GM12878 (cell line): Measurements from ENCODE around the gene SMAD5. TPM values are rescaled to one million over a fixed set of nuclear protein-coding genes. Genes with fewer than 3 reads are reported as not detected.

Experiments
- ATAC-seq: fragments of 200-7000 bp; cut with Tn5 transposase; 3 replicates; pipeline ENCODE4 v1.9.1; 2020; ENCODE audit warnings: mild to moderate bottlenecking, moderate library complexity
- BruUV-seq: library from RNA; stranded (reverse); fragments of 400-500 nt; replicated peaks from 2 replicates; lab custom pipeline; 2021; lab: Mats Ljungman, UMichigan
- CTCF ChIA-PET: fragments of 300-600 bp; sonication (Branson Sonifier 250); formaldehyde crosslinking; extraction: SDS; loops from one replicate; lab custom pipeline; 2021; ENCODE audit warnings: inconsistent platforms; lab: Yijun Ruan, JAX
- POLR2A ChIA-PET: fragments of 350-600 bp; formaldehyde crosslinking; extraction: SDS; loops from one replicate; lab custom pipeline; 2021; ENCODE audit warnings: inconsistent platforms; lab: Charles Lee
- RAD21 ChIA-PET: fragments of 300-600 bp; sonication (Branson Sonifier 250); formaldehyde crosslinking; loops from one replicate; lab custom pipeline; 2023; ENCODE audit warnings: antibody characterized with exemption; ENCODE audit not compliant: unreplicated experiment; lab: Charles Lee
- SMC1A ChIA-PET: fragments of 300-600 bp; sonication (Branson Sonifier 250); formaldehyde crosslinking; loops from one replicate; lab custom pipeline; 2023; ENCODE audit not compliant: unreplicated experiment, uncharacterized antibody; lab: Charles Lee
- DNase-seq: peaks from one replicate; pipeline ENCODE4 v3.0.0-alpha.2; 2011; ENCODE audit warnings: low read depth, low spot score
- FAIRE-seq: peaks from 3 replicates; lab custom pipeline; 2011; peaks lifted over from hg19 to GRCh38; lab: Jason Lieb, UNC
- H2AFZ ChIP-seq: 2 replicates; pipeline ENCODE4 v1.6.0; 2011; ENCODE audit warnings: low read depth, low read length, control low read depth; ENCODE audit not compliant: control insufficient read depth
- H3K27ac ChIP-seq: 2 replicates; pipeline ENCODE4 v1.5.1; 2011; ENCODE audit warnings: control low read depth; ENCODE audit not compliant: control insufficient read depth, insufficient read depth
- H3K27me3 ChIP-seq, 2 experiments: replicated peaks in 1 of 2; 2 replicates each; pipeline versions ENCODE4 v1.6.0 to v1.6.1; 2011; ENCODE audit warnings: low read length in 1 of 2; ENCODE audit not compliant: control insufficient read depth in 2 of 2, insufficient read depth in 2 of 2
- H3K36me3 ChIP-seq, 2 experiments: 2 replicates each; pipeline ENCODE4 v1.5.1; 2011; ENCODE audit warnings: low read length in 1 of 2; ENCODE audit not compliant: control insufficient read depth in 2 of 2, insufficient read depth in 2 of 2
- H3K4me1 ChIP-seq: 2 replicates; pipeline ENCODE4 v1.6.1; 2011; ENCODE audit warnings: mild to moderate bottlenecking, low read length, moderate library complexity, mixed read lengths; ENCODE audit not compliant: control insufficient read depth, insufficient read depth
- H3K4me2 ChIP-seq: 2 replicates; pipeline ENCODE4 v1.6.0; 2011; ENCODE audit warnings: control low read depth; ENCODE audit not compliant: control insufficient read depth, insufficient read depth
- H3K4me3 ChIP-seq: fragments of 200-600 bp; sonication (generic); 2 replicates; pipeline ENCODE4 v1.5.1; 2016
- H3K79me2 ChIP-seq: 2 replicates; pipeline ENCODE4 v1.6.0; 2011; ENCODE audit warnings: low read length; ENCODE audit not compliant: control insufficient read depth, insufficient read depth
- H3K9ac ChIP-seq: 2 replicates; pipeline ENCODE4 v1.8.0; 2011; ENCODE audit warnings: low read length, control low read depth, mixed read lengths; ENCODE audit not compliant: control insufficient read depth, insufficient read depth
- H3K9me3 ChIP-seq: replicated peaks from 3 replicates; pipeline ENCODE4 v1.5.1; 2011; ENCODE audit warnings: mild to moderate bottlenecking, low read length; ENCODE audit not compliant: control insufficient read depth, insufficient read depth
- H4K20me1 ChIP-seq: 2 replicates; pipeline ENCODE4 v1.6.0; 2011; ENCODE audit not compliant: control insufficient read depth, insufficient read depth
- BHLHE40 ChIP-seq, 2 experiments: fragments of 450-650 bp in 1 of 2; IDR thresholded peaks; 2 replicates each; pipeline ENCODE4 v1.6.1; 2011 to 2017; ENCODE audit warnings: low read depth in 2 of 2, borderline replicate concordance in 1 of 2, improper control_type of control experiment in 1 of 2, low read length in 1 of 2, mild to moderate bottlenecking in 1 of 2
- EGR1 ChIP-seq, 2 experiments: IDR thresholded peaks; 1 replicate in 1 of 2; 2 replicates in 1 of 2; pipeline ENCODE4 v1.6.1; 2011 to 2012; ENCODE audit warnings: low read depth in 2 of 2, low read length in 2 of 2, borderline replicate concordance in 1 of 2, mild to moderate bottlenecking in 1 of 2, moderate library complexity in 1 of 2
- IKZF1 ChIP-seq: fragments of 450-650 bp; conservative IDR thresholded peaks from 2 replicates; pipeline ENCODE4 v1.6.1; 2017; ENCODE audit warnings: antibody characterized with exemption, mild to moderate bottlenecking
- MYC ChIP-seq: IDR thresholded peaks from 2 replicates; pipeline ENCODE4 v1.6.1; 2011; ENCODE audit warnings: mild to moderate bottlenecking, low read length, moderate library complexity, inconsistent platforms; ENCODE audit not compliant: insufficient read depth, insufficient replicate concordance, insufficient read length, severe bottlenecking
- NR2F1 ChIP-seq: fragments of 450-650 bp; conservative IDR thresholded peaks from 2 replicates; pipeline ENCODE4 v1.6.1; 2017; ENCODE audit warnings: mild to moderate bottlenecking
- WRNIP1 ChIP-seq: IDR thresholded peaks from 2 replicates; pipeline ENCODE4 v1.6.1; 2011; ENCODE audit warnings: low read depth, low read length, improper control_type of control experiment, borderline replicate concordance
- WGBS: methylation state at CpG from one replicate; pipeline ENCODE4 v1.1.6; 2016; ENCODE audit warnings: low lambda C conversion rate; ENCODE audit not compliant: insufficient replicate concordance, insufficient coverage; ENCODE audit errors: missing lambda C conversion rate; 5-methylcytosine and 5-hydroxymethylcytosine counted together
- in situ Hi-C: fragments of 300-500 bp; cut with MboI; formaldehyde crosslinking; loops from 9 replicates; pipeline ENCODE4 v1.14.3; 2018; ENCODE audit warnings: mixed read lengths
- intact Hi-C: fragments of 100-400 bp; cut with micrococcal nuclease; formaldehyde crosslinking; loops from one replicate; pipeline ENCODE4 v1.14.2; 2022; ENCODE audit not compliant: unreplicated experiment
- polyA plus RNA-seq, 11 experiments: library from polyadenylated mRNA; depleted of rRNA in 4 of 11; unstranded in 6 of 11; stranded (reverse) in 5 of 11; fragments of >200 nt; fragmentation: Nextera tagmentation in 4 of 11; fragmentation: Illumina TruSeq in 1 of 11; extraction: Ambion mirVana in 4 of 11; extraction: Trizol in 1 of 11; gene quantifications; 1 replicate in 1 of 11; 2 replicates in 10 of 11; pipeline versions ENCODE4 v1.2.1 to v1.2.3, GENCODE V29; 2011 to 2016; ENCODE audit warnings: inconsistent platforms in 2 of 11, missing spikeins in 2 of 11, low read depth in 1 of 11
- total RNA-seq, 4 experiments: library from RNA; depleted of rRNA in 3 of 4; stranded (reverse); fragments of >200 nt in 3 of 4; fragmentation: Illumina TruSeq in 1 of 4; extraction: Trizol in 1 of 4; gene quantifications; 2 replicates each; pipeline versions ENCODE4 v1.2.1 to v1.2.3, GENCODE V29; 2013 to 2021
- TF ChIP-seq, protein P1 (sequence below): fragments of 450-650 bp; formaldehyde crosslinking; IDR thresholded peaks from 2 replicates; pipeline ENCODE4 v1.4.0; 2020; ENCODE audit warnings: mild to moderate bottlenecking, moderate library complexity
- TF ChIP-seq, protein P2 (sequence below): IDR thresholded peaks from 2 replicates; pipeline ENCODE4 v1.6.1; 2012; ENCODE audit warnings: low read length, inconsistent platforms
- TF ChIP-seq, protein P3 (sequence below): IDR thresholded peaks from 2 replicates; pipeline ENCODE4 v1.6.1; 2011; ENCODE audit warnings: borderline replicate concordance, low read depth, mild to moderate bottlenecking, moderate library complexity, low read length; ENCODE audit not compliant: insufficient read depth, poor library complexity, severe bottlenecking

The SMAD5 gene
- total and polyA plus RNA-seq, 10 of the 15 experiments (the other 5 are each of a cell fraction or from before 2014, with no cell fraction given): 3.6 to 40.6 (median 11.7) TPM

DNA sequence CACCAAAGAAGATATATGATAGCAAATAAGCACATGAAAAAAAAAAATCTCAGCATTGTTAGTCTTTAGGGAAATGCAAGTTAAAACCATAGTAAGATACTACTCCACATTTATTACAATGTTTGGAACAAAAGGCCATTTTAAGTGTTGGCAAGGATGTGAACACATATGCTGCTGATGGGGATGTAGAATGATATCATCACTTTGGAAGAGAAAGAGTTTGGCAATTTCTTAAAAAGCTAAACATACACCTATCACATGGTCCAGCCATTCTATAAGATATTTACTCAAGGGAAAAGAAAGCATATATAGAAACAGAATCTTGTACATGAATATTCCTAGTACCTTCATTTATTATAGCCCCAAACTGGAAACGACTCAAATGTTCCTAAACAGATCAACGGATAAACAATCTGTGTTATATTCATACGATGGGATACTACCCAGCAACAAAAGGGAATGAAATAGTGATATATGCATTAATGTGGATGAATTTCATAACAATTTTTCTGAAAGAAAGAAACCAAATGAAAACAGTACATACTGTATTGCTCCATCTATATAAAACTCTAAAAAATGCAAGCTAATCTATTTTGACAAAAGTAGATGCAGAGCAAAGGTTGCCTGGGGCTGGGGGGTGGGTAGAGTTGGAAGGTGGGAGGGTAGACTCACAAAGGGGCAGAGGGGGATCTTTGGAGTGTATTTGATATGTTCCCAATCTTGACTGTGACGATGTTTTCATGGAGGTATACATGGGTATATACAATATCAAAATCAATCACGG lies 45.7 kb upstream of the SMAD5 start (continued):
- TF ChIP-seq, protein P1, sequence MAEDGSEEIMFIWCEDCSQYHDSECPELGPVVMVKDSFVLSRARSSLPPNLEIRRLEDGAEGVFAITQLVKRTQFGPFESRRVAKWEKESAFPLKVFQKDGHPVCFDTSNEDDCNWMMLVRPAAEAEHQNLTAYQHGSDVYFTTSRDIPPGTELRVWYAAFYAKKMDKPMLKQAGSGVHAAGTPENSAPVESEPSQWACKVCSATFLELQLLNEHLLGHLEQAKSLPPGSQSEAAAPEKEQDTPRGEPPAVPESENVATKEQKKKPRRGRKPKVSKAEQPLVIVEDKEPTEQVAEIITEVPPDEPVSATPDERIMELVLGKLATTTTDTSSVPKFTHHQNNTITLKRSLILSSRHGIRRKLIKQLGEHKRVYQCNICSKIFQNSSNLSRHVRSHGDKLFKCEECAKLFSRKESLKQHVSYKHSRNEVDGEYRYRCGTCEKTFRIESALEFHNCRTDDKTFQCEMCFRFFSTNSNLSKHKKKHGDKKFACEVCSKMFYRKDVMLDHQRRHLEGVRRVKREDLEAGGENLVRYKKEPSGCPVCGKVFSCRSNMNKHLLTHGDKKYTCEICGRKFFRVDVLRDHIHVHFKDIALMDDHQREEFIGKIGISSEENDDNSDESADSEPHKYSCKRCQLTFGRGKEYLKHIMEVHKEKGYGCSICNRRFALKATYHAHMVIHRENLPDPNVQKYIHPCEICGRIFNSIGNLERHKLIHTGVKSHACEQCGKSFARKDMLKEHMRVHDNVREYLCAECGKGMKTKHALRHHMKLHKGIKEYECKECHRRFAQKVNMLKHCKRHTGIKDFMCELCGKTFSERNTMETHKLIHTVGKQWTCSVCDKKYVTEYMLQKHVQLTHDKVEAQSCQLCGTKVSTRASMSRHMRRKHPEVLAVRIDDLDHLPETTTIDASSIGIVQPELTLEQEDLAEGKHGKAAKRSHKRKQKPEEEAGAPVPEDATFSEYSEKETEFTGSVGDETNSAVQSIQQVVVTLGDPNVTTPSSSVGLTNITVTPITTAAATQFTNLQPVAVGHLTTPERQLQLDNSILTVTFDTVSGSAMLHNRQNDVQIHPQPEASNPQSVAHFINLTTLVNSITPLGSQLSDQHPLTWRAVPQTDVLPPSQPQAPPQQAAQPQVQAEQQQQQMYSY (CRISPR knock-in tag): no peak
- TF ChIP-seq WRNIP1 (no peak), EGR1 (IDR thresholded peaks at IDR 0.05; ENCODE audit: borderline replicate concordance in 1 of 2, low read depth in 2 of 2, low read length in 2 of 2) (no peak)

DNA sequence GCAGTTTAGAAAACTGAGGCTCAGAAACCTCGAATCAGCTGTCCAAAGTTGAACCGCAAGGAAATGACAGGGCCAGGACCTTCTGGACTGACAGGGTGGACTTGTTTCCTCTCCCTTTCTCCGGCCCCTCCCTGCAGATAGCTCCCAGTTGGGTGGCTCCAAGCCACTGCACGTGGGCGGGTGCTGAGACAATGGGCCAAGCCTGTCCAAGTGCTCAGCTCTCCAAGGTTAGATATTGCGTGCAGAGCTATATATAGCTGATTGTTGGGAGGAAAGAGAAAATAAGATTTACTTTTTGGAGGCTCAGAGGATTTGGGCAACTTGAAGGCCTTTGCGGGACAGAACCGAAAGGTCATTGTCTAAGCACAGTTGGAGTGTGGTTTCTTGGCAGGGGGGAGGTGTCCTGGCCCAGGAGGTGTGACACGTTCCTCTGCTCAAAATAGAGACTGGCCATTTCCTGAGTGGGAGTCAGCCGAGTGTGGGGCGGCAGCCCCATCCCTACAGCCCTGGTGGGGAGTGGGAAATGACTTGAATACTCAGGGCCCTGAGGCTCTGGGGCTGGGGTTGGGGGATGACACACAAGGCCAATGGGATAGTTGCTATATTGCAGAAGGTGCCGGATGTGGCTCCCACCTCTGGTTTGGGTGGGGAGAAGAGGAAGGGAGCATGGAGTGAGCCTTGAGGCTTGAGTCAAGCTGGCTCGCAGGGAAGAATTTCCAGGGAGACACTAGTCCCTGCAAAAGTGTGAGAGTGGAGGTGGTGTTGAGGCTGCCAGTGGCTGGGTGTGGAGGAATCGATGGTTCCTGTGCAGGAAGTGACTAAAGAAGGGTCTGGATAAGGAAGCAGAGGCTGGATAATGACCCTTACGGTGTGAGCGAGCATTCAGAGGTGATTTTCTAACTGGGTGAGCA lies 44.4 kb upstream of the SMAD5 start:
- ChIA-PET SMC1A (interaction anchor here (0.7 to 2.3 kb wide), 13 partner anchors 9 to 143 kb away, joined by 3 to 10 read pairs (median 4); no protein-coding TSS in a partner anchor), POLR2A (interaction anchor here (0.8 to 0.9 kb wide), 2 partner anchors 12 to 51 kb away, joined by 3 to 4 read pairs; no protein-coding TSS in a partner anchor), CTCF (interaction anchor here (1.3 to 2.2 kb wide), 5 partner anchors 10 to 143 kb away, joined by 4 to 5 read pairs (median 5); partner anchors contain the start of gene SMAD5), RAD21 (interaction anchor here (1.2 kb wide), 1 partner anchor 11 kb away, joined by 4 read pairs; no protein-coding TSS in a partner anchor)
- Histone ChIP-seq H3K9ac (no peak overlapping the region), H3K27me3 (no peaks in the 10 kb centered on the region; a peak in 1 of 4 replicates), H3K79me2 (no peaks in the 10 kb centered on the region), H3K36me3 (no peaks in the 10 kb centered on the region), H4K20me1 (no peaks in the 10 kb centered on the region), H3K27ac (no peak overlapping the region), H3K9me3 (no peaks in the 10 kb centered on the region), H2AFZ (no peak overlapping the region), H3K4me2 (no peak overlapping the region), H3K4me3 (no peak overlapping the region), H3K4me1 (no peaks in the 10 kb centered on the region)
- peak; percentile 71 for TF ChIP-seq NR2F1
- peak; percentile 61 for TF ChIP-seq IKZF1
- no peak for TF ChIP-seq MYC
- TF ChIP-seq, protein P2, sequence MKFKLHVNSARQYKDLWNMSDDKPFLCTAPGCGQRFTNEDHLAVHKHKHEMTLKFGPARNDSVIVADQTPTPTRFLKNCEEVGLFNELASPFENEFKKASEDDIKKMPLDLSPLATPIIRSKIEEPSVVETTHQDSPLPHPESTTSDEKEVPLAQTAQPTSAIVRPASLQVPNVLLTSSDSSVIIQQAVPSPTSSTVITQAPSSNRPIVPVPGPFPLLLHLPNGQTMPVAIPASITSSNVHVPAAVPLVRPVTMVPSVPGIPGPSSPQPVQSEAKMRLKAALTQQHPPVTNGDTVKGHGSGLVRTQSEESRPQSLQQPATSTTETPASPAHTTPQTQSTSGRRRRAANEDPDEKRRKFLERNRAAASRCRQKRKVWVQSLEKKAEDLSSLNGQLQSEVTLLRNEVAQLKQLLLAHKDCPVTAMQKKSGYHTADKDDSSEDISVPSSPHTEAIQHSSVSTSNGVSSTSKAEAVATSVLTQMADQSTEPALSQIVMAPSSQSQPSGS: no peak
- TF ChIP-seq, protein P3, sequence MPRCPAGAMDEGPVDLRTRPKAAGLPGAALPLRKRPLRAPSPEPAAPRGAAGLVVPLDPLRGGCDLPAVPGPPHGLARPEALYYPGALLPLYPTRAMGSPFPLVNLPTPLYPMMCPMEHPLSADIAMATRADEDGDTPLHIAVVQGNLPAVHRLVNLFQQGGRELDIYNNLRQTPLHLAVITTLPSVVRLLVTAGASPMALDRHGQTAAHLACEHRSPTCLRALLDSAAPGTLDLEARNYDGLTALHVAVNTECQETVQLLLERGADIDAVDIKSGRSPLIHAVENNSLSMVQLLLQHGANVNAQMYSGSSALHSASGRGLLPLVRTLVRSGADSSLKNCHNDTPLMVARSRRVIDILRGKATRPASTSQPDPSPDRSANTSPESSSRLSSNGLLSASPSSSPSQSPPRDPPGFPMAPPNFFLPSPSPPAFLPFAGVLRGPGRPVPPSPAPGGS: no peak
- peak in 1 of 2 experiments; percentile 20; a peak in 1 of 4 replicates for TF ChIP-seq BHLHE40 (IDR thresholded peaks at IDR 0.05; ENCODE audit: borderline replicate concordance in 1 of 2, low read depth in 2 of 2, low read length in 1 of 2)
- no peak for FAIRE-seq
- intact Hi-C loops: no loop called here
- WGBS: 56% methylated on average over 16 of the region's 16 CpGs
- in situ Hi-C loops: no loop called here
- peak; percentile 49 for ATAC-seq
- DNase-seq: no peak
- BruUV-seq: no TSS peak
